SU-DHL-6 (cell line): ENCODE data around the gene RB1.

Experiments
- CTCF ChIP-seq: fragments of 200-600 bp; sonication (generic); IDR thresholded peaks from one replicate; pipeline ENCODE4 v1.5.1; 2017; ENCODE audit warnings: antibody characterized with exemption, mild to moderate bottlenecking, low read length, moderate library complexity; ENCODE audit not compliant: insufficient read depth, poor library complexity, severe bottlenecking
- EZH2phosphoT487 ChIP-seq: fragments of 200-600 bp; sonication (generic), shearing (Covaris generic); conservative IDR thresholded peaks from 2 replicates; pipeline ENCODE4 v1.6.1; 2018; ENCODE audit warnings: mild to moderate bottlenecking, antibody characterized with exemption, low read length, moderate library complexity, mixed read lengths

GRCh38 chr13:48370815-48371214, 67.3 kb downstream of the RB1 start:
- no peak for TF ChIP-seq CTCF
- TF ChIP-seq EZH2phosphoT487, result no peak
